Suprapubic skin (tissue), 4 donors: ENCODE data around the gene LRRTM4. TPM values are rescaled to one million over a fixed set of nuclear protein-coding genes. Genes with fewer than 3 reads are reported as not detected.

Experiments
- DNase-seq, 2 donors: peaks; one replicate each; pipeline ENCODE4 v3.0.0-alpha.2; 2019; ENCODE audit warnings: low spot score in 2 of 2
- H3K27ac ChIP-seq: fragments of 200-600 bp; sonication (generic); one replicate; pipeline ENCODE4 v1.5.1; 2019
- H3K27me3 ChIP-seq: fragments of 200-600 bp; sonication (generic); one replicate; pipeline ENCODE4 v1.5.1; 2019
- H3K36me3 ChIP-seq: fragments of 200-600 bp; sonication (generic); one replicate; pipeline ENCODE4 v1.5.1; 2019
- H3K4me1 ChIP-seq: fragments of 200-600 bp; sonication (generic); one replicate; pipeline ENCODE4 v1.5.1; 2019
- H3K4me3 ChIP-seq: fragments of 200-600 bp; sonication (generic); one replicate; pipeline ENCODE4 v1.5.1; 2019; ENCODE audit warnings: mild to moderate bottlenecking
- H3K9me3 ChIP-seq: fragments of 200-600 bp; sonication (generic); one replicate; pipeline ENCODE4 v1.5.1; 2019
- CTCF ChIP-seq, 2 donors: fragments of 200-600 bp in 1 of 2; fragments of 450-650 bp in 1 of 2; sonication (generic) in 1 of 2; IDR thresholded peaks; one replicate each; pipeline ENCODE4 v1.5.1; 2016 to 2019; ENCODE audit warnings: antibody characterized with exemption in 2 of 2, mild to moderate bottlenecking in 1 of 2, moderate library complexity in 1 of 2
- EP300 ChIP-seq: sonication (generic); formaldehyde crosslinking; IDR thresholded peaks from one replicate; pipeline ENCODE4 v1.6.1; 2017; ENCODE audit warnings: antibody characterized with exemption
- POLR2A ChIP-seq, 2 donors: fragments of 450-650 bp; IDR thresholded peaks; one replicate each; pipeline ENCODE4 v1.6.1; 2017; ENCODE audit warnings: antibody characterized with exemption in 2 of 2, mild to moderate bottlenecking in 2 of 2, moderate library complexity in 2 of 2
- POLR2AphosphoS5 ChIP-seq, 3 donors: sonication (generic); formaldehyde crosslinking; IDR thresholded peaks; one replicate each; pipeline ENCODE4 v1.6.1; 2017; ENCODE audit warnings: antibody characterized with exemption in 3 of 3
- WGBS: methylation state at CpG from one replicate; pipeline ENCODE4 v1.1.5; 2018; 5-methylcytosine and 5-hydroxymethylcytosine counted together
- total RNA-seq, 4 donors: library from RNA; depleted of rRNA; stranded (reverse); fragments of >200 nt; gene quantifications; one replicate each; pipeline ENCODE4 v1.1.0, GENCODE V29; 2016

LRRTM4 gene
- total RNA-seq, 4 donors from 2014 or later = not detected

DNA sequence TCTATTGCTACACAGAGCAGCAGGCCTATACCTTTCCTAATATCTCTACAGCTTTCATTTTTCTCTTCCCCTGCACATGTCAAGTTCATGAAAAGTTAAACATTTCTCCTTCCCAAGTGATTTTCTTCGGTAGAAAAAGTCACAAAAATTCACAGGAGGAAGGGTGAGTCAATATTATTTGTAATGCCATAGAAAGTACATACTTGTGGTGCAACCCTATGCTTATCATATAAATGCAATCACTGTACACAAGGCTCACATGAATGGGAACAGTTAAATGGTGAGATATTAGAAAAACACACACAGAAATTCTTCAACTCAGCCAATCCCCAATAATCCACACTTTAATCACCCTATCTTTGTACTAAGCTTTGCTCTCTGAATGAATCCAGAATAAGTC lies 651.6 kb downstream of the LRRTM4 start:
- Histone ChIP-seq H3K36me3 (no peaks in the 10 kb centered on the region), H3K9me3 (no peaks in the 10 kb centered on the region), H3K4me3 (no peak overlapping the region), H3K4me1 (no peaks in the 10 kb centered on the region), H3K27me3 (no peaks in the 10 kb centered on the region), H3K27ac (no peak overlapping the region)
- no peak for TF ChIP-seq EP300
- no peak for TF ChIP-seq CTCF (IDR thresholded peaks at IDR 0.05)
- no peak for TF ChIP-seq POLR2AphosphoS5 (IDR thresholded peaks at IDR 0.05)
- no peak for TF ChIP-seq POLR2A (IDR thresholded peaks at IDR 0.05)
- WGBS = 76% methylated on average over 1 of the region's 1 CpG
- DNase-seq = no peak

DNA sequence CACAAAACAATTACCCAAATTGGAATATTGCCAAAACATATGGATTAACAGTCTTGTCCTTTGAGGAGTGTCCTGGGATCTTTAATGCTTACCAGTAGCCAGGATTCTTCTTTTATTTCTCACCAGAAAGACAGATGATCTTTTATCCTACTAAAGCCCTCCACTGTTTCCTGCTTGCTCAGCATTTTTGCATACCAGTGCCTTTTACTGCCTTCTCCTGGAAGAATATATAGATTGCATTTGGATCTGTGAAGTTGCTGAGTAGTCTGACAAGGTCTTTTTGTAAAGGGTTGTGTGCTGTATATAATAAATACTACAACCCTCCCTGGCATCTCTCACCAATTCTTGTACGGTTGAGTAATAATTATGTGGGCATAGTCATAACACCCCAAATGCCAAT lies 652.2 kb downstream of the LRRTM4 start:
- H3K36me3 ChIP-seq = no peaks in the 10 kb centered on the region
- no peak overlapping the region for H3K4me3 ChIP-seq
- DNase-seq = no peak
- no peaks in the 10 kb centered on the region for H3K27me3 ChIP-seq
- H3K9me3 ChIP-seq = no peaks in the 10 kb centered on the region
- no peak for TF ChIP-seq CTCF (IDR thresholded peaks at IDR 0.05)
- TF ChIP-seq POLR2A (IDR thresholded peaks at IDR 0.05) = no peak
- TF ChIP-seq POLR2AphosphoS5 (IDR thresholded peaks at IDR 0.05) = no peak
- no peak for TF ChIP-seq EP300
- H3K4me1 ChIP-seq = no peaks in the 10 kb centered on the region
- WGBS = 43% methylated on average over 1 of the region's 1 CpG
- H3K27ac ChIP-seq = no peak overlapping the region

DNA sequence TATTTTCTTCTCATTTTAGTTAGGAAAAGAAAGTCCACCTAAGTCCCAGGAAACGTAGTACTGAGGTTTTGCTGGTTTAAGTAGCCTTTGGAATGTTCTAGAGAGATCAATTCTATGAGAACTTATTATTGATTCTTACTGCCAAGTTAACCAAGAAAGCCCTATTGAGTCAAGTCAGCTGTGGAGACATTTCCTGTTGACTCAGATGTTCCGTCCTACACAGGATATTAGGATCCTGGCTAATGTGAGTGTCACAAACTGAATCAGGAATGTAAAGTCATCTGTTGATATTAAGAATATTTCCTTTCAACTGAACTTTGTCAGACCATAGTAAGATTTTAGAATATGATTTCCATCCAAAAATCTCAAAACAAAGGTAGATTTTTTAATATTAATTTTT lies 654.3 kb downstream of the LRRTM4 start:
- DNase-seq = no peak
- no peaks in the 10 kb centered on the region for H3K9me3 ChIP-seq
- no peak for TF ChIP-seq EP300
- no peak for TF ChIP-seq POLR2AphosphoS5 (IDR thresholded peaks at IDR 0.05)
- H3K36me3 ChIP-seq = no peaks in the 10 kb centered on the region
- H3K4me3 ChIP-seq = no peak overlapping the region
- no peak overlapping the region for H3K27ac ChIP-seq
- WGBS = 50% methylated on average over 2 of the region's 2 CpGs
- no peaks in the 10 kb centered on the region for H3K27me3 ChIP-seq
- H3K4me1 ChIP-seq = no peaks in the 10 kb centered on the region

DNA sequence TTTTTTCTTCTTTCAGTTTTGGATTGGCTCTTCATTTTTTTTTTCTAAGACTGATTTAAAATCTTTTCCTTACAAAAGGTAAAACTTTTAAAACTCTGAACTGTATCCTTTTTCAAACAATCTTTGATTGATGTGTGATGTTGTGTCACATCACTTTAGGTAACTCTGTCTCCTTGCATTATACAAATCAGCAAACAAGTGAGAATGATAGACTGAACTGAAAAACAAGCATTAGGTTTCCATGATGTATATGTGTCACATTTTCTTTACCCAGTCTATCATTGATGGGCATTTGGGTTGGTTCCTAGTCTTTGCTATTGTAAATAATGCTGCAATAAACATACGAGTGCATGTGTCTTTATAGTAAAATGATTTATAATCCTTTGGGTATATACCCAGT lies 655.7 kb downstream of the LRRTM4 start:
- no peak overlapping the region for H3K4me3 ChIP-seq
- H3K27me3 ChIP-seq = no peaks in the 10 kb centered on the region
- H3K9me3 ChIP-seq = no peaks in the 10 kb centered on the region
- no peak overlapping the region for H3K27ac ChIP-seq
- no peak for TF ChIP-seq POLR2A (IDR thresholded peaks at IDR 0.05)
- no peak for TF ChIP-seq POLR2AphosphoS5 (IDR thresholded peaks at IDR 0.05)
- no peak for TF ChIP-seq EP300
- no peak for TF ChIP-seq CTCF (IDR thresholded peaks at IDR 0.05)
- no peaks in the 10 kb centered on the region for H3K4me1 ChIP-seq
- no peak for DNase-seq
- no peaks in the 10 kb centered on the region for H3K36me3 ChIP-seq
- 77% methylated on average over 1 of the region's 1 CpG for WGBS

DNA sequence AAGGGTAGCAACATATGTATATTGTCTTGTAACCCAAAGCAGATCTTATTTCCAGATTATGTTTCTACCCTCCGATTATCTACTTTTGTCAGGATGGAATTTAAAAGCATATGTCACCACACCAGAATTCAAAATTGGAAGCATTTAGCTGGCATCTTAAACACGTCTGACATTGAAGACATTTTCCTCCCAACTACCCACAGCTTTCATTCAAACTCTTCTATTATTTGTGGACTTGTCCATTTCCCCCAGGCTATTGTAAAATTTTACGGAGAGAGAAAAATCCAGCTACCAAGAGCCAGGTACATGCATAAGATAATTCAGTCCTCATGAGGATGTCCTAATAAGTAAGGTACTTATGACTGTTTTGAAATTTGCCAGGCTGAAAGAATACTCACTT lies 659.3 kb downstream of the LRRTM4 start:
- Histone ChIP-seq H3K27ac (no peak overlapping the region), H3K36me3 (no peaks in the 10 kb centered on the region), H3K4me3 (no peak overlapping the region), H3K4me1 (no peaks in the 10 kb centered on the region), H3K9me3 (no peaks in the 10 kb centered on the region), H3K27me3 (no peaks in the 10 kb centered on the region)
- TF ChIP-seq POLR2A (IDR thresholded peaks at IDR 0.05) (no peak), POLR2AphosphoS5 (IDR thresholded peaks at IDR 0.05) (no peak), CTCF (IDR thresholded peaks at IDR 0.05) (no peak), EP300 (no peak)
- WGBS = 63% methylated on average over 3 of the region's 3 CpGs
- DNase-seq = no peak

DNA sequence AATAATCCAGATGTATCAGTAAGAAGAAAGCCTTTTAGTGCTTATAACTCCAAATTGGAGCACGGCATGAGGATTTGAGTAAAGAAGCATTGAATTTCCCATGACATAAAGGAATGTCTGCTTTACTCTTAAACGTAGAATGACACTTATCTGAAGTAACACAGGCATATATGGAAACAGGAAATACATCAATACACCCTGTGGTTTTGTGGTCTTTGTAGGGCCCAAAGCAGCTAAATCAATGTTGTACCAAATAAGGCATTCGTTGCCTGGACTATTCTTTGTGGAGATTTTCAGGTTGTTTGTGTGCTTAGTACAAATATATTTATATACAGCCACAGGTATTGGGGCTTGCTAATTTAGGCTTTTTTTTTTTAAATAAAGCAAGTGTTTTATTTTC lies 660.5 kb downstream of the LRRTM4 start:
- Histone ChIP-seq H3K27me3 (no peaks in the 10 kb centered on the region), H3K36me3 (no peaks in the 10 kb centered on the region)

More for the DNA sequence above, 660.5 kb downstream of the LRRTM4 start:
- no peak for TF ChIP-seq POLR2AphosphoS5 (IDR thresholded peaks at IDR 0.05)
- TF ChIP-seq CTCF (IDR thresholded peaks at IDR 0.05) = no peak
- TF ChIP-seq EP300 = no peak
- no peak for TF ChIP-seq POLR2A (IDR thresholded peaks at IDR 0.05)
- Histone ChIP-seq H3K9me3 (no peaks in the 10 kb centered on the region), H3K4me3 (no peak overlapping the region), H3K4me1 (no peaks in the 10 kb centered on the region), H3K27ac (no peak overlapping the region)
- no peak for DNase-seq
- WGBS = 49% methylated on average over 3 of the region's 3 CpGs
